HepG2 (cell line): ENCODE measurements around the gene SLC29A1. TPM values are rescaled to one million over a fixed set of nuclear protein-coding genes. Genes with fewer than 3 reads are reported as not detected.

Experiments
- FLYWCH1 ChIP-seq: sonication (generic); formaldehyde crosslinking; IDR thresholded peaks from 2 replicates; pipeline ENCODE4 v1.8.1; 2023; ENCODE audit warnings: mild to moderate bottlenecking, missing genetic modification reagents
- KAT2B ChIP-seq: fragments of 150-350 bp; IDR thresholded peaks from 2 replicates; pipeline ENCODE4 v1.6.1; 2014; ENCODE audit warnings: low read depth, low read length, borderline replicate concordance
- NCOR1 ChIP-seq: fragments of 200-600 bp; sonication (generic); IDR thresholded peaks from 2 replicates; pipeline ENCODE4 v1.7.0; 2017; ENCODE audit warnings: antibody characterized with exemption, low read length, borderline replicate concordance
- NR2F6 ChIP-seq, 2 experiments: IDR thresholded peaks; 2 replicates each; pipeline ENCODE4 v1.6.1; 2016; ENCODE audit warnings: antibody characterized with exemption in 1 of 2, mild to moderate bottlenecking in 1 of 2
- NR3C1 ChIP-seq: sonication (generic); formaldehyde crosslinking; IDR thresholded peaks from 2 replicates; pipeline ENCODE4 v1.4.0; 2020; ENCODE audit warnings: missing genetic modification reagents
- RORA ChIP-seq: sonication (generic); formaldehyde crosslinking; IDR thresholded peaks from 2 replicates; pipeline ENCODE4 v1.5.0; 2020; ENCODE audit warnings: mild to moderate bottlenecking, missing genetic modification reagents, moderate library complexity
- SP5 ChIP-seq: IDR thresholded peaks from 2 replicates; pipeline ENCODE4 v1.6.1; 2016; ENCODE audit warnings: low read depth, borderline replicate concordance
- TBP ChIP-seq: sonication (generic); formaldehyde crosslinking; IDR thresholded peaks from 2 replicates; pipeline ENCODE4 v1.5.0; 2020; ENCODE audit warnings: missing genetic modification reagents
- YEATS4 ChIP-seq: sonication (generic); formaldehyde crosslinking; IDR thresholded peaks from 2 replicates; pipeline ENCODE4 v1.4.0; 2020; ENCODE audit warnings: missing genetic modification reagents, borderline replicate concordance
- ZMYM4 ChIP-seq: sonication (generic); formaldehyde crosslinking; IDR thresholded peaks from 2 replicates; pipeline ENCODE4 v1.8.1; 2023; ENCODE audit warnings: mild to moderate bottlenecking, missing genetic modification reagents
- ZNF24 ChIP-seq: fragments of 450-650 bp; IDR thresholded peaks from 2 replicates; pipeline ENCODE4 v1.6.1; 2017; ENCODE audit warnings: antibody characterized with exemption, mild to moderate bottlenecking
- ZNF274 ChIP-seq: sonication (generic); formaldehyde crosslinking; IDR thresholded peaks from 2 replicates; pipeline ENCODE4 v1.5.1; 2020; ENCODE audit warnings: mild to moderate bottlenecking, missing genetic modification reagents
- ZNF317 ChIP-seq: sonication (generic); formaldehyde crosslinking; IDR thresholded peaks from 2 replicates; pipeline ENCODE4 v1.5.0; 2020; ENCODE audit warnings: mild to moderate bottlenecking, missing genetic modification reagents
- ZNF331 ChIP-seq: sonication (generic); formaldehyde crosslinking; IDR thresholded peaks from 2 replicates; pipeline ENCODE4 v1.4.0; 2020; ENCODE audit warnings: missing genetic modification reagents
- ZNF333 ChIP-seq: sonication (generic); formaldehyde crosslinking; IDR thresholded peaks from 2 replicates; pipeline ENCODE4 v1.4.0; 2020; ENCODE audit warnings: mild to moderate bottlenecking, missing genetic modification reagents, borderline replicate concordance
- ZNF549 ChIP-seq: sonication (generic); formaldehyde crosslinking; IDR thresholded peaks from 2 replicates; pipeline ENCODE4 v1.5.0; 2020; ENCODE audit warnings: missing genetic modification reagents
- ZNF550 ChIP-seq: sonication (generic); formaldehyde crosslinking; IDR thresholded peaks from 2 replicates; pipeline ENCODE4 v1.4.0; 2020; ENCODE audit warnings: mild to moderate bottlenecking, missing genetic modification reagents, borderline replicate concordance
- ZNF776 ChIP-seq: sonication (generic); formaldehyde crosslinking; IDR thresholded peaks from 2 replicates; pipeline ENCODE4 v1.4.0; 2020; ENCODE audit warnings: mild to moderate bottlenecking, missing genetic modification reagents
- ZSCAN22 ChIP-seq: sonication (generic); formaldehyde crosslinking; IDR thresholded peaks from 2 replicates; pipeline ENCODE4 v1.4.0; 2020; ENCODE audit warnings: mild to moderate bottlenecking, missing genetic modification reagents
- ZSCAN31 ChIP-seq: sonication (generic); formaldehyde crosslinking; IDR thresholded peaks from 2 replicates; pipeline ENCODE4 v1.5.0; 2020; ENCODE audit warnings: low read depth, mild to moderate bottlenecking, missing genetic modification reagents
- polyA plus RNA-seq, 8 experiments: library from polyadenylated mRNA; depleted of rRNA in 3 of 8; stranded (reverse) in 7 of 8; unstranded in 1 of 8; fragments of >200 nt; fragmentation: Illumina TruSeq in 4 of 8; extraction: Trizol in 4 of 8; gene quantifications; 2 replicates each; pipeline versions ENCODE4 v1.2.1 to v1.2.3, GENCODE V29; 2011 to 2016; ENCODE audit warnings: low read depth in 4 of 8, missing spikeins in 1 of 8, mixed read lengths in 1 of 8; ENCODE audit not compliant: insufficient read depth in 1 of 8
- total RNA-seq, 5 experiments: library from RNA; depleted of rRNA; stranded (reverse); fragments of >200 nt; fragmentation: Illumina TruSeq; extraction: Trizol; gene quantifications; 2 replicates each; pipeline ENCODE4 v1.2.3, GENCODE V29; 2016; ENCODE audit warnings: low read depth in 1 of 5
- TF ChIP-seq, protein P1 (sequence below): sonication (generic); formaldehyde crosslinking; IDR thresholded peaks from 2 replicates; pipeline ENCODE4 v1.5.0; 2020; ENCODE audit warnings: mild to moderate bottlenecking, low read depth, missing genetic modification reagents, borderline replicate concordance
- TF ChIP-seq, protein P2 (sequence below): IDR thresholded peaks from 2 replicates; pipeline ENCODE4 v1.4.0; 2020; ENCODE audit warnings: mild to moderate bottlenecking, missing genetic modification reagents
- TF ChIP-seq, protein P3 (sequence below): sonication (generic); formaldehyde crosslinking; IDR thresholded peaks from 2 replicates; pipeline ENCODE4 v1.4.0; 2020; ENCODE audit warnings: missing genetic modification reagents
- TF ChIP-seq, protein P4 (sequence below): sonication (generic); formaldehyde crosslinking; IDR thresholded peaks from 2 replicates; pipeline ENCODE4 v1.4.0; 2020; ENCODE audit warnings: missing genetic modification reagents, mild to moderate bottlenecking, borderline replicate concordance

Gene SLC29A1
- total and polyA plus RNA-seq, 2 of the 13 experiments (the other 11 are each of a cell fraction or from before 2014, with no cell fraction given): 43.2 to 106 TPM

DNA sequence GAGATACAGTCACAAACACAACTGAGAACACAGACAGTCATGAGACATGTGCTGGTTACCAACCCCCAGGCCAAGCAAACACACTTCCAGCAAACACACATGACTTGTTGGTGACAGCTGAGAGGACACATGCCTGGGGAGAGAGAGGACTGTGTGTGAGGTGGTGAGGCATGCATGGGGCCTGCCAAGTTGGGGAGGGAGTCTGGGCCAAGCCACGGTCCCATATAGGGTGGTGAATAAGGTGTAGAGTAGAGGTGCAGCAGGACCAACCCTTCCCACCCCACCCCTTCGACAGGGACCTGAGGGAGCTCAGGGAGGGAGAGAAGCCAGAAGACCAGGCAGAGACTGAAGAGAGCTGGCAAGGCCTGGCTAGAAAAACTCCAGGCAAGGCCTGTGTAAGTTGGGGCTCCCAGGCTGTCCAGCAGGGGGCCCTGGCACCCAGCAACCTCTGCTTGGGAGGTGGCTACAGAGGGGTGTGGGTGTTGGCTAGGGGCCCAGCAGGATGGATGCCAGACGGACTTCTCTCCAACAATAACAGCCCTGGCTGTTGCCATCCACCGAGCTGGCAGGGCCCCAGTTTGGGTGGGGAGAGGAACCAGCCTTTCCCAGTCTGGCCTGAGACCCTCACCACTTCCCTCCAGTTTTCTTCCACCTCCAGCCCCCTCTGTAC is 2.0 kb upstream of the SLC29A1 start (continued):
- TF ChIP-seq SP5 (peak; percentile 41; the same call in 1 of the 2 replicates), ZSCAN22 (CRISPR knock-in tag) (no peak), ZMYM4 (CRISPR knock-in tag) (peak; percentile 63; the same call in 1 of the 2 replicates), TBP (CRISPR knock-in tag) (0 out of 2 replicates have a peak, but pooled peaks have one; percentile 18), ZNF776 (no peak), FLYWCH1 (CRISPR knock-in tag) (peak; percentile 67; the same call in 1 of the 2 replicates), ZNF274 (CRISPR knock-in tag) (peak; percentile 80; the same call in 1 of the 2 replicates), NR3C1 (CRISPR knock-in tag) (no peak), ZNF24 (no peak), NCOR1 (no peak), NR2F6 (IDR thresholded peaks at IDR 0.05) (no peak), NR2F6 (CRISPR knock-in tag; IDR thresholded peaks at IDR 0.05) (0 out of 2 replicates have a peak, but pooled peaks have one; percentile 27), ZNF333 (CRISPR knock-in tag) (no peak), YEATS4 (CRISPR knock-in tag) (no peak), ZNF331 (CRISPR knock-in tag) (peak; percentile 66; the same call in 1 of the 2 replicates), ZNF317 (CRISPR knock-in tag) (peak; percentile 59; the same call in 1 of the 2 replicates), ZNF550 (CRISPR knock-in tag) (peak; percentile 54; the same call in 1 of the 2 replicates), KAT2B (no peak), RORA (no peak), ZNF549 (no peak), ZSCAN31 (CRISPR knock-in tag) (0 out of 2 replicates have a peak, but pooled peaks have one; percentile 50)
- TF ChIP-seq, protein P1, sequence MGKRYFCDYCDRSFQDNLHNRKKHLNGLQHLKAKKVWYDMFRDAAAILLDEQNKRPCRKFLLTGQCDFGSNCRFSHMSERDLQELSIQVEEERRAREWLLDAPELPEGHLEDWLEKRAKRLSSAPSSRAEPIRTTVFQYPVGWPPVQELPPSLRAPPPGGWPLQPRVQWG (CRISPR knock-in tag): no peak
- TF ChIP-seq, protein P2, sequence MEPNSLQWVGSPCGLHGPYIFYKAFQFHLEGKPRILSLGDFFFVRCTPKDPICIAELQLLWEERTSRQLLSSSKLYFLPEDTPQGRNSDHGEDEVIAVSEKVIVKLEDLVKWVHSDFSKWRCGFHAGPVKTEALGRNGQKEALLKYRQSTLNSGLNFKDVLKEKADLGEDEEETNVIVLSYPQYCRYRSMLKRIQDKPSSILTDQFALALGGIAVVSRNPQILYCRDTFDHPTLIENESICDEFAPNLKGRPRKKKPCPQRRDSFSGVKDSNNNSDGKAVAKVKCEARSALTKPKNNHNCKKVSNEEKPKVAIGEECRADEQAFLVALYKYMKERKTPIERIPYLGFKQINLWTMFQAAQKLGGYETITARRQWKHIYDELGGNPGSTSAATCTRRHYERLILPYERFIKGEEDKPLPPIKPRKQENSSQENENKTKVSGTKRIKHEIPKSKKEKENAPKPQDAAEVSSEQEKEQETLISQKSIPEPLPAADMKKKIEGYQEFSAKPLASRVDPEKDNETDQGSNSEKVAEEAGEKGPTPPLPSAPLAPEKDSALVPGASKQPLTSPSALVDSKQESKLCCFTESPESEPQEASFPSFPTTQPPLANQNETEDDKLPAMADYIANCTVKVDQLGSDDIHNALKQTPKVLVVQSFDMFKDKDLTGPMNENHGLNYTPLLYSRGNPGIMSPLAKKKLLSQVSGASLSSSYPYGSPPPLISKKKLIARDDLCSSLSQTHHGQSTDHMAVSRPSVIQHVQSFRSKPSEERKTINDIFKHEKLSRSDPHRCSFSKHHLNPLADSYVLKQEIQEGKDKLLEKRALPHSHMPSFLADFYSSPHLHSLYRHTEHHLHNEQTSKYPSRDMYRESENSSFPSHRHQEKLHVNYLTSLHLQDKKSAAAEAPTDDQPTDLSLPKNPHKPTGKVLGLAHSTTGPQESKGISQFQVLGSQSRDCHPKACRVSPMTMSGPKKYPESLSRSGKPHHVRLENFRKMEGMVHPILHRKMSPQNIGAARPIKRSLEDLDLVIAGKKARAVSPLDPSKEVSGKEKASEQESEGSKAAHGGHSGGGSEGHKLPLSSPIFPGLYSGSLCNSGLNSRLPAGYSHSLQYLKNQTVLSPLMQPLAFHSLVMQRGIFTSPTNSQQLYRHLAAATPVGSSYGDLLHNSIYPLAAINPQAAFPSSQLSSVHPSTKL (CRISPR knock-in tag): peak; percentile 62
- TF ChIP-seq, protein P3, sequence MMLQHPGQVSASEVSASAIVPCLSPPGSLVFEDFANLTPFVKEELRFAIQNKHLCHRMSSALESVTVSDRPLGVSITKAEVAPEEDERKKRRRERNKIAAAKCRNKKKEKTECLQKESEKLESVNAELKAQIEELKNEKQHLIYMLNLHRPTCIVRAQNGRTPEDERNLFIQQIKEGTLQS (CRISPR knock-in tag): no peak
- TF ChIP-seq, protein P4, sequence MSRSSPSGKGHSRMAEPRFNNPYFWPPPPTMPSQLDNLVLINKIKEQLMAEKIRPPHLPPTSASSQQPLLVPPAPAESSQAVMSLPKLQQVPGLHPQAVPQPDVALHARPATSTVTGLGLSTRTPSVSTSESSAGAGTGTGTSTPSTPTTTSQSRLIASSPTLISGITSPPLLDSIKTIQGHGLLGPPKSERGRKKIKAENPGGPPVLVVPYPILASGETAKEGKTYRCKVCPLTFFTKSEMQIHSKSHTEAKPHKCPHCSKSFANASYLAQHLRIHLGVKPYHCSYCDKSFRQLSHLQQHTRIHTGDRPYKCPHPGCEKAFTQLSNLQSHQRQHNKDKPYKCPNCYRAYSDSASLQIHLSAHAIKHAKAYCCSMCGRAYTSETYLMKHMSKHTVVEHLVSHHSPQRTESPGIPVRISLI (CRISPR knock-in tag): no peak
